22Rv1 (cell line): ENCODE data around the gene PCDHGC4.

Source experiments
- ZFX ChIP-seq: fragments of 450-650 bp; IDR thresholded peaks from 2 replicates; pipeline ENCODE4 v1.6.1; 2017; ENCODE audit warnings: antibody characterized with exemption, borderline replicate concordance
- TF ChIP-seq, protein P1 (sequence below): fragments of 450-650 bp; IDR thresholded peaks from 2 replicates; pipeline ENCODE4 v1.5.1; 2017; ENCODE audit warnings: mild to moderate bottlenecking

DNA sequence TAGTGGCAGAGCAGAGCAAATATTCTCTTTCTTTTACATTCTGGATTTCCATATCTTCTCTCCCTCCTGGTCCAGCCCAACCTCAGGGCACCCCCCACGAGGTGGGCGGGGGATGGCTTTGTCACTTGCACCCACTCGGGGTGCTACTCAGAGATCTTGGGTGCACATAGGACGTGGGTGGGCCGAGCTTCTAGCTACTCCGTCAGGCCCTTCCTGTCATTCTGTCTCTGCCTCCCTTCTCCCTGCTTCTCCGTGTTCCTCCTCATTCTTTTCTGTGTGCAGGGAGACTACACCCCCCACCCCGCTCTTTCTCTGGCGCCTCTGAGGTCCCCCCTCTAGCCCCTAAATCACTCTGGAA, 23.6 kb downstream of the PCDHGC4 start:
- TF ChIP-seq, protein P1, sequence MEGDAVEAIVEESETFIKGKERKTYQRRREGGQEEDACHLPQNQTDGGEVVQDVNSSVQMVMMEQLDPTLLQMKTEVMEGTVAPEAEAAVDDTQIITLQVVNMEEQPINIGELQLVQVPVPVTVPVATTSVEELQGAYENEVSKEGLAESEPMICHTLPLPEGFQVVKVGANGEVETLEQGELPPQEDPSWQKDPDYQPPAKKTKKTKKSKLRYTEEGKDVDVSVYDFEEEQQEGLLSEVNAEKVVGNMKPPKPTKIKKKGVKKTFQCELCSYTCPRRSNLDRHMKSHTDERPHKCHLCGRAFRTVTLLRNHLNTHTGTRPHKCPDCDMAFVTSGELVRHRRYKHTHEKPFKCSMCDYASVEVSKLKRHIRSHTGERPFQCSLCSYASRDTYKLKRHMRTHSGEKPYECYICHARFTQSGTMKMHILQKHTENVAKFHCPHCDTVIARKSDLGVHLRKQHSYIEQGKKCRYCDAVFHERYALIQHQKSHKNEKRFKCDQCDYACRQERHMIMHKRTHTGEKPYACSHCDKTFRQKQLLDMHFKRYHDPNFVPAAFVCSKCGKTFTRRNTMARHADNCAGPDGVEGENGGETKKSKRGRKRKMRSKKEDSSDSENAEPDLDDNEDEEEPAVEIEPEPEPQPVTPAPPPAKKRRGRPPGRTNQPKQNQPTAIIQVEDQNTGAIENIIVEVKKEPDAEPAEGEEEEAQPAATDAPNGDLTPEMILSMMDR: no peak
- TF ChIP-seq ZFX: no peak
